ENCODE measurements around the gene TMEM209.

DNA sequence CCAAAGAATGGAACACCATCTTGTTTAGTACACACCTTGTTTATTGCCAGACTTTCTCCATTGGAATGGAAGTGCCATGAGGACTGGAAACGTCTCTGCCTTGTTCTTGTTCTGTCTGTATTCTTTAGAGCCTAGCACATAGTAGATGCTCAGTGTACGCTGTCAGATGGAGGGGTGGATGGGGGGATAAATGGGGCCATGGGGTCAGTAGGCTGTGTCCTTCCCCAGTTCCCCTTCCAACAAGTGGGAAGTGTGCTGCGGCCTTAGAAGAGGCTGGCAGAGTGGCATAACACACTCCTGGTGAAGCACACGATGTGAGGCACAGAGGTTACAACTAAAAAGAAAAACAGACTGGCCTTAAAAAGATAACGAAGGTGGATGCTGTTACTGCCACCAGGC lies 61.9 kb downstream of the TMEM209 start:
- TF ChIP-seq, protein P1, sequence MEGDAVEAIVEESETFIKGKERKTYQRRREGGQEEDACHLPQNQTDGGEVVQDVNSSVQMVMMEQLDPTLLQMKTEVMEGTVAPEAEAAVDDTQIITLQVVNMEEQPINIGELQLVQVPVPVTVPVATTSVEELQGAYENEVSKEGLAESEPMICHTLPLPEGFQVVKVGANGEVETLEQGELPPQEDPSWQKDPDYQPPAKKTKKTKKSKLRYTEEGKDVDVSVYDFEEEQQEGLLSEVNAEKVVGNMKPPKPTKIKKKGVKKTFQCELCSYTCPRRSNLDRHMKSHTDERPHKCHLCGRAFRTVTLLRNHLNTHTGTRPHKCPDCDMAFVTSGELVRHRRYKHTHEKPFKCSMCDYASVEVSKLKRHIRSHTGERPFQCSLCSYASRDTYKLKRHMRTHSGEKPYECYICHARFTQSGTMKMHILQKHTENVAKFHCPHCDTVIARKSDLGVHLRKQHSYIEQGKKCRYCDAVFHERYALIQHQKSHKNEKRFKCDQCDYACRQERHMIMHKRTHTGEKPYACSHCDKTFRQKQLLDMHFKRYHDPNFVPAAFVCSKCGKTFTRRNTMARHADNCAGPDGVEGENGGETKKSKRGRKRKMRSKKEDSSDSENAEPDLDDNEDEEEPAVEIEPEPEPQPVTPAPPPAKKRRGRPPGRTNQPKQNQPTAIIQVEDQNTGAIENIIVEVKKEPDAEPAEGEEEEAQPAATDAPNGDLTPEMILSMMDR (IDR thresholded peaks at IDR 0.05): no peak
- no peak for TF ChIP-seq POLR2A (IDR thresholded peaks at IDR 0.05)

Data from esophagus squamous epithelium (tissue), 4 donors.